GM19463 (cell line): ENCODE data around the gene TLR3.
"Not testable (repeated sequence)": the region's sequence is repeated elsewhere in the genome, so short reads cannot be mapped to it uniquely, and the experiment has no call there.

Experiments used
- ATAC-seq: cut with Tn5 transposase; IDR thresholded peaks from one replicate; pipeline ENCODE4 v1.9.1; 2021; ENCODE audit warnings: mild to moderate bottlenecking, moderate library complexity; ENCODE audit not compliant: unreplicated experiment

The TLR3 gene

GRCh38 chr4:186047501-186047900 lies 21.5 kb upstream of the TLR3 start:
- not testable (repeated sequence) for ATAC-seq

GRCh38 chr4:186050135-186050534 lies 18.8 kb upstream of the TLR3 start:
- not testable (repeated sequence) for ATAC-seq

GRCh38 chr4:186051096-186051495 lies 17.9 kb upstream of the TLR3 start:
- no peak for ATAC-seq

GRCh38 chr4:186058253-186058979 lies 10.5 kb upstream of the TLR3 start:
- peak; percentile 100 for ATAC-seq

- no peak for ATAC-seq
Measured at GRCh38 chr4:186058980-186059316, 10.0 kb upstream of the TLR3 start.

- no peak for ATAC-seq
Measured at GRCh38 chr4:186061921-186062320, 7.0 kb upstream of the TLR3 start.

- peak; percentile 86 for ATAC-seq
Measured at GRCh38 chr4:186067757-186068385, 1.1 kb upstream of the TLR3 start.

GRCh38 chr4:186069729-186070128 lies 773 bp downstream of the TLR3 start:
- no peak for ATAC-seq

- no peak for ATAC-seq
Measured at GRCh38 chr4:186072516-186072915, 3.6 kb downstream of the TLR3 start.

- ATAC-seq: no peak
Measured at GRCh38 chr4:186074189-186074588, 5.2 kb downstream of the TLR3 start.

GRCh38 chr4:186078981-186079638 lies 10.2 kb downstream of the TLR3 start:
- peak; percentile 51 for ATAC-seq

- ATAC-seq: no peak
Measured at GRCh38 chr4:186079694-186080093, 10.7 kb downstream of the TLR3 start.

GRCh38 chr4:186081202-186081807 lies 12.3 kb downstream of the TLR3 start:
- no peak for ATAC-seq

GRCh38 chr4:186082221-186082620 lies 13.3 kb downstream of the TLR3 start:
- no peak for ATAC-seq

GRCh38 chr4:186088523-186088922 lies 19.6 kb downstream of the TLR3 start:
- no peak for ATAC-seq

GRCh38 chr4:186092296-186092695 lies 23.3 kb downstream of the TLR3 start:
- no peak for ATAC-seq

GRCh38 chr4:186095406-186095805 lies 26.4 kb downstream of the TLR3 start:
- ATAC-seq: no peak

- ATAC-seq: no peak
Measured at GRCh38 chr4:186096681-186097165, 27.8 kb downstream of the TLR3 start.

- ATAC-seq: no peak
Measured at GRCh38 chr4:186097386-186097785, 28.4 kb downstream of the TLR3 start.

GRCh38 chr4:186102931-186103330 lies 34.0 kb downstream of the TLR3 start:
- ATAC-seq: no peak

- ATAC-seq: peak; percentile 88
Measured at GRCh38 chr4:186104114-186104889, 35.3 kb downstream of the TLR3 start, which contains the start of gene FAM149A. Gene FAM149A, plus strand, starts transcription at chr4:186104704.
